Measurements from ENCODE around the gene AMOTL2.

Gene AMOTL2

DNA sequence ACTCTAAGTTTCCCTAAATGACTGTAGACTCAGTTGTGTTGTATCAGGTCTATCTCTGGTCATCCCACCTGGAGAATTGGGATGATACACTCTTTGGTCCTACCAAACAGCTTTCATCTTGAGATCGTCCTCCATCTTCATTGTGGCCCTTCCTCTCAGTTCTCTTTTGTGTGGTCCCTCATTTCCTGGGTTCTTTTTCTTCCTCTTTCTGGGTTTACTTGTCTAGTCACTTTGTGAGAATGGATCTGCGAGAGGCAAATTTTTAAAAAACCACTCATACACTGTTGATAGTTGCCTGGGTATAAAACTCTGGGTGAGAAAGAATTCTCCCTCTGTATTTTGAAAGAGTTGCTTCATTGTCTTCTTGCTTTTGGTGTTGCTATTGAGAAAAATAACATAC lies 6.0 kb upstream of the AMOTL2 start:
- no peak for DNase-seq (ENCODE audit: low read depth in 2 of 3, low spot score in 2 of 3)

- no peak for DNase-seq (ENCODE audit: low read depth in 2 of 3, low spot score in 2 of 3)
Measured at GRCh38 chr3:134378818-134379217, 4.6 kb upstream of the AMOTL2 start.

DNA sequence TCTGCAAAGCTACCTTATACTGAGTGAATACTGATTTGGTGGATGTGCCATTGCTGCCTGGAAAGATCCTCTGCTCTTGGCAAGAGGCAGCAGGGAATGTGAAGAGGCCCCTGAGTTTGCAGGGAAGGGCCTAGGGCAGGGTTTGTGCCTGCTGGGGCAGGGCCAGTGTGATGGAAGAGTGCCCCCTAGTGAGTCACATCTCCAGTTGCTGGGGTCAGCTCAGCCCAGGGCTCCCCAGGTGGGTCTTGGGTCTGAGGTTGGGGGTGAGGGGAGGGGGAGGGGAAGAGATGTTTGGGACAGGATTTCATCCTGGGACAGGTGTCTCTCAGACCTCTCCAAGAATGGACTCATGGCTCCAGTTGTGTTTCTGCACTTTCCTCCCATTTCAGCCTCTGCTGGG lies 4.1 kb upstream of the AMOTL2 start:
- DNase-seq (ENCODE audit: low read depth in 2 of 3, low spot score in 2 of 3), result no peak

DNA sequence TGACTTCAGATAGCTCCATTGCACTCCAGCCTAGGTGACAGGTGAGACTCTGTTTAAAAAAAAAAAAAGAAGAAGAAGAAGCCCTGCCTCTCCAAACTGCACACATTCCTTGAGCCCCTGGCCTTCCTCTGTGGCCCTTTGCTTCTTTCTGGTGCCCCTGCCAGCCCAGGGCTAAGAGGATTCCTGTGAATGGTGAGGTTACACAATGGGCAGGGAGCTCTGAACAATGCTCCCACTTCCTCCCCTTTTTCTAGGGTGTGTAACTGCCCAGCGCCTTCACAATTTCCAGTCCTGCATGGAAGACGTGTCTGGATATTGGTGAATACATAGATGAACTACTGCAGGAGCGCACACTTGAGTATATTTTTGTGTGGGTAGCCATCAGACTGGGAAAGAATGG lies 3.6 kb upstream of the AMOTL2 start:
- no peak for DNase-seq (ENCODE audit: low read depth in 2 of 3, low spot score in 2 of 3)

GRCh38 chr3:134376786-134377426 lies 2.7 kb upstream of the AMOTL2 start:
- no peak for DNase-seq (ENCODE audit: low read depth in 2 of 3, low spot score in 2 of 3)

DNA sequence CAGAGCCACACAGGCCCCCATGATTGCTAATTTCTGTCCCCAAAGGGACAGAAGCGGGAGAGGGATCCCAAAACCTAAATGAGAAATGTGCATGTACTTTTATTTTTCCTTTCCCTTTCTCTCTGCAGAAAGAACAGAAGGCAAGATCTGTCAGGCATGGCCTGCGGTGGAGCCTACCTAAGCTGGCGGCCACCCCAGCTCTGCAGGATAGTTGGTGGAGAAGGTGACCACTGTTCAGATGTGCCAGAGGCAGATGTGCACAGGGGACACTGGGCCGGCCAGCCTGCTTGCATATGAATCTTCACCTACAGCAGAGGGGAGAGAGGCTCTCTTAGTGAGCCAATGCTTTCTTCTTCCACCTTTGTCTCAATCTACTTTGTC lies 2.1 kb upstream of the AMOTL2 start:
- DNase-seq (ENCODE audit: low read depth in 2 of 3, low spot score in 2 of 3), result no peak

GRCh38 chr3:134375582-134376384 lies 1.5 kb upstream of the AMOTL2 start:
- DNase-seq (ENCODE audit: low read depth in 2 of 3, low spot score in 2 of 3), result no peak

DNA sequence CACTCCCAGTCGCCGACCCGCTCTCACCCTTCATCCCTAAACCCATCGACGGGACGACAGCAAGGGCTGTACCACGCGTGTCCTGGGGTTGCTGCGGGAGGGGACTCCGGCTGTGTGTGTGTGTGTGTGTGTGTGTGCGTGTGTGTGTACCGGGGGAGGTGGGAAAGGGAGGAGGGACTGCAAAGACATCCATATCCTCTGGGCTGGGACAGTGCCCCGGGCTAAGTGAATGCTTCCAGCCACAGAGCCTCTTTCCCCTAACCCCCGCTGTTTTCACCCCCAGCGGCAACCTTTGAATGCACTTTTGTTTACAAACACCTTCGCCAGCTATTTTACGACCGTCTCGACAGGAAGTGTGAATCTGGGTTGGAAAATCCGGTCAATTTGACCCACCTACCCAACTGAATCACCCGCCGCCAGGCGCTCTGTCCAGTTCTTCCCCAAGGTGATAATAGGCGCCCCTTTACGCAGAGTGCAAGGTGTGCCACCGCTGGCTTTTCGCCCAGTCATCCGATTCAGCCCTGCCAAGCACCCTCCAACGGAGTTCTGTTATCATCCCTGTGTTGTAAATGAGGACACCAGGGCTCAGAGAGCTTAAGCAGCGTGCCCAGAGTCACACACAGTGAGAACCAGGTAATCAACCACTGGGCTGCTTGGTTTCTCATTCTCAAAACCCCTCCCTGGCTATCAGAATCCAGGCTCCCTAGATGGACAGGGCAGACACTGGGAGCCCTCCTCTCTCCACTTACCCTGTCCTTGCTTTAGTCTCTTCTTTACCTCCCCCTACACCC lies 739 bp upstream of the AMOTL2 start:
- DNase-seq (ENCODE audit: low read depth in 2 of 3, low spot score in 2 of 3), result no peak

GRCh38 chr3:134373271-134374104 lies 759 bp downstream of the AMOTL2 start:
- DNase-seq (ENCODE audit: low read depth in 2 of 3, low spot score in 2 of 3), result no peak

GRCh38 chr3:134372396-134373270 lies 1.6 kb downstream of the AMOTL2 start:
- no peak for DNase-seq (ENCODE audit: low read depth in 2 of 3, low spot score in 2 of 3)

DNA sequence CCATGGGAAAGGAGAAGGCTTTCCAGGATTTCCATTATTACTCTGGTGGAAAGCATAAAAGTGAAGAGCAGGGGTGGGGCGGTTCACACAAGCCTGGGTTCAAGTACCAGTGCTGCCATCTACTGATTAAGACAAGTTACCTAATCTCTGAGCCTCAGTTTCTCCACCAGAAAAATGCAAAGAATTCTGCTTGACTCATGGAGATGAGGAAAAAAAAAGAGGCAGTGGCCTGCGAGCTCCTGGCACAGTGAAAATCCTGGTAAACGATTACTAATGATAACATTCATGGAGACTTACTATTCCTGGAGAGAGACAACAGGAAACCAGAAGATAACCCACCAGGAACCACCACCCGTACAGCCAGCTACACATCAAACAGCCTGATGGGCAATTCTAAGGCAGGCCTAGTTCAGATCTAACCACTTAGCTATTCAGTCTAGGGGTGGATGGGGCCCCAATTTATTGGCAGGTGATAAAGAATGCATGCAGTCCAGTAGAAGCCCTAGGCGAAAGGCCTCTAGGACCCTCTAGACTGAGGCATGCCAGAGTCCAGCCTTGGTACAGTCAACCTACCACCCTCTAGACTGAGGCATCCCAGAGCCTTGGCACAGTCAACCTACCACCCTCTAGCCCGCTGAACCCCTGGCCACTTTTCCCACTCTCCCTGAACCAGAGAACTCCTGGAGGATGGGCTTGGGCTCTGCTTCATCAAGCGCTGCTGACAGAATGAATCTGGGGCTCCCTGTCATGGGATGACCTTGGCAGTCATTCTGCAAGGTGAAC lies 2.5 kb downstream of the AMOTL2 start:
- no peak for DNase-seq (ENCODE audit: low read depth in 2 of 3, low spot score in 2 of 3)

DNA sequence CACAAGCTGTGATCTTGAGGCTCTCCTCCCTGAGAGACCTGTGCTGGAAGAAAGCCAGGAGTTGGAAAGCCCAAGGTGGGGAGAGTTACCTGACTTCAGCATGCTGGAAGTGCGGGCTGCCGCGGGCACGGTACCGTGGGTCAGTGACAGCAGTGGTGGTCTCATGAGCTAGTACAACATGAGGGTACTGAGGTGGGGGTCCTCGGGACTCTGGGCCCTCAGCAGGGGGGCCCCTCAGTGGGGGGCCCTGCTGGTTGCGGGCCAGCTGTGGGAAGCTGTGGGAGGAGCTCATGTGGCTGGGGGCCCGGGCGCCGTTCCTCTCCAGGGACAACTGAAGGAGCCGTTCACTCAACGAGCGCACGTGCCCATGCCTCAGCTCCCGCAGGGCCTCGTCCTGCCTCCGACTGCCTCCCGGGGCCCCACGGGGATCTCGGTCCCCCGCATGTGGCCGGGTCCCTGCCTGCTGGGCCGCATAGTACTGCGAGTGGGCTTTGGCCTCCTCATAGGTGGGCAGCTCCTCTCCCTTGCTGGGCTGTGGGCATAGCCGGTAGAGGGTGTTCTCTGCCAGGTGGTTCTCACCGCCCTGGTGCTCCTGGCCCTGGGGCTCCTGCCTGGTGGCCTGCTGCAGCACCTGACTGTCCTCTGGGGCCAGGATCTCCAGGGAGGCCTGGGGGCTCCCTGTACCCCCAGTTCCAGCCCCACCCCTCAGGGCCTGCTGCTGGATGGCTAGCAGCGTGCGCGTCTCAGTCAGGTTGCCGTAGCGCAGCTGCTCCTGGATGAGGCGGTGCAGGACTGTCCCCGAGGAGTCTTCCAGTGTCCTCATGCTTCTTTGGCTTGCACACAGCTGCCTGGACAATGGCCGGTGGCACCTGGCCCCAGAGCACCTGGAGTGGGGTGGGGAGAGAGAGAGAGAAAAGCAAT lies 3.4 kb downstream of the AMOTL2 start:
- DNase-seq (ENCODE audit: low read depth in 2 of 3, low spot score in 2 of 3), result no peak

DNA sequence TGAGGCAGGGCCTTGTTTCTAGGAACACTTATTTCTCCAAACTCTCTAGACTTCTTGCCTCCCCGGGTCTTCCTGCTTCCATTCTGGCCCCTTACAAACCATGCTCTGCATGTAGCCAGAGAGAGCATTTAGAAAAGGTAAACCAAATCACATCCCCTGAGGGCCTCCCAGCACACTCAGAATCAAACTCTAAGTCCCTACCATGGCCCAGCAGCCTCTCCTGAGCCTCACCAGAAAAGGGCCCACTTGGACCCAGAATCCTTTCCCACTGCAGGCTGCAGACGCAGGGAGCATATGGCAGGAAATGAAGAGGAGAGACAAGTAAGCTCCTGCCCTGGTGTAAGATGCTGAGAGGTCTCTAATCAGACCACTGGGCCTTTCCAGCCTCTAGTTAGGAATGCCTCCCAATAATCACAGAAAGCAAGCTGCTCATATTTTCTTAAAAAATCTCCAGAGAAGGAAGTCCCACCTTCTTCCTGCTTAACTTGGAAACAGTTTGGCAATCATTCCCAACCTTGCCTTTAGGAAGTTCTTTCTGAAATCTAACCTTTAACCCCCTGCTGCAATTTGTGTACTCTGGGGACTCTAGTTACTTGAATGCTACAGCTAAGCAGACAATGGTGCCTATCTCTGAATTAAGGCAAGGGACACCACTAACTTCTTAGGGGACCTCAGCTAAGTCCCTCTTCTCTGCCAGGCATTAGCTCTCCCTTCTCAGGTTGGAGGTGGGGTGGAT lies 4.2 kb downstream of the AMOTL2 start:
- DNase-seq (ENCODE audit: low read depth in 2 of 3, low spot score in 2 of 3), result no peak

DNA sequence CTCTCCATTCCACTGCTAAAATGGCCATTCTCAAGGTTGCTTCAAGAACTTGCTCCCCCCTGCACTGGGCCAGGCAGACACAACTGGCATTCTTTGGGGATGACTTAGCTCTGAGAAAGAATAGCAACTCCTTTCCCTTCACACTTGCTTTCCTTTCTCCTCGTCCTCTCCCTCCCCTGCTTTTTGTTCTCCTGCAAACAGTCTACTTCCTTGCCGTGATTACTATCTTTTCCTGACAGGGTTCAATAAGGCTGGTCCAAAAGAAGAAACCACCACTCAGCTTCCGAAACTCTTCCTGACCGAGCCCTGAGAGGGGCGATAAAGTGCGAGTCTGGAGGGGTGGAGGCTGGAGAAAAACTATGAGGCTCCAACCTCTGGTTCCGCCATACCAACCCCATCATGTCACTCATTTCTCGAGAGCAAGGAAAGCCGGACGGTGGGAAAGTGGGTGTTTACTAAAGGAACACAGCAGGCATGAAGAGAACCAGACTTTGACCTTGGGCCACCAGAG lies 5.0 kb downstream of the AMOTL2 start:
- no peak for DNase-seq (ENCODE audit: low read depth in 2 of 3, low spot score in 2 of 3)

DNA sequence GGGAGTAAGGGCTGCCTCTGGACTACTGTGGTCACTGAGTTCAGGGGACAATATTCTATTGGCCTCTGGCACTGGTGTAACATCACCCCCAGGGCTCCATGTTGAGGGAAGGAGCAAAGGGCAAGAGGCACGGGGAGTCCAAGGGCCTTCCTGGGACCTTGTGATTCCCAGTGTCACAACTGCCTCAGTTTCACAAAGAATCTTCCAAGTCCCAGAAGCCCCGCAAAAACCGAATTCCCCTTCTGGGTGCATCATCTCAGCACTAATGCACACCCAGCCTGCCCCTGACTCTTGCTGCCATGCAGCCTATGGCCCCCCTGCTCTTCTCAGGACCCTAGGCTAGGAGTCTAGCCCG lies 5.5 kb downstream of the AMOTL2 start:
- no peak for DNase-seq (ENCODE audit: low read depth in 2 of 3, low spot score in 2 of 3)

GRCh38 chr3:134367869-134368750 lies 6.1 kb downstream of the AMOTL2 start:
- no peak for DNase-seq (ENCODE audit: low read depth in 2 of 3, low spot score in 2 of 3)
